GM21529 (cell line): ENCODE measurements around the gene DNAH2.

Experiments
- ATAC-seq: cut with Tn5 transposase; IDR thresholded peaks from one replicate; pipeline ENCODE4 v1.9.1; 2021; ENCODE audit not compliant: unreplicated experiment

The DNAH2 gene

GRCh38 chr17:7719661-7720060 is 2.1 kb downstream of the DNAH2 start:
- no peak for ATAC-seq

- ATAC-seq, result no peak
Observed at GRCh38 chr17:7720125-7720524, 2.6 kb downstream of the DNAH2 start.

GRCh38 chr17:7721612-7722011 is 4.1 kb downstream of the DNAH2 start:
- no peak for ATAC-seq

- no peak for ATAC-seq
Observed at GRCh38 chr17:7727886-7728285, 10.3 kb downstream of the DNAH2 start.

- no peak for ATAC-seq
Observed at GRCh38 chr17:7729816-7730215, 12.3 kb downstream of the DNAH2 start.

- no peak for ATAC-seq
Observed at GRCh38 chr17:7732981-7733539, 15.5 kb downstream of the DNAH2 start.

- no peak for ATAC-seq
Observed at GRCh38 chr17:7737601-7738000, 20.1 kb downstream of the DNAH2 start.

GRCh38 chr17:7739746-7740145 is 22.2 kb downstream of the DNAH2 start:
- ATAC-seq, result no peak

GRCh38 chr17:7740481-7741001 is 23.0 kb downstream of the DNAH2 start:
- ATAC-seq, result no peak

GRCh38 chr17:7742729-7743128 is 25.2 kb downstream of the DNAH2 start:
- ATAC-seq, result no peak

- ATAC-seq, result no peak
Observed at GRCh38 chr17:7744416-7744815, 26.9 kb downstream of the DNAH2 start.

GRCh38 chr17:7745748-7746470 is 28.4 kb downstream of the DNAH2 start:
- ATAC-seq, result no peak

GRCh38 chr17:7747635-7748071 is 30.1 kb downstream of the DNAH2 start:
- ATAC-seq, result no peak

GRCh38 chr17:7748076-7748775 is 30.7 kb downstream of the DNAH2 start:
- ATAC-seq, result no peak

GRCh38 chr17:7750321-7750821 is 32.8 kb downstream of the DNAH2 start:
- ATAC-seq, result no peak

GRCh38 chr17:7754656-7755055 is 37.1 kb downstream of the DNAH2 start:
- ATAC-seq, result no peak

- ATAC-seq, result no peak
Observed at GRCh38 chr17:7755095-7755890, 37.7 kb downstream of the DNAH2 start.

- no peak for ATAC-seq
Observed at GRCh38 chr17:7756968-7757367, 39.4 kb downstream of the DNAH2 start.

GRCh38 chr17:7763919-7764318 is 46.4 kb downstream of the DNAH2 start:
- ATAC-seq, result no peak

- ATAC-seq, result no peak
Observed at GRCh38 chr17:7767004-7767403, 49.5 kb downstream of the DNAH2 start.

GRCh38 chr17:7767405-7768021 is 50.0 kb downstream of the DNAH2 start:
- ATAC-seq, result no peak
